ENCODE results near the gene SETBP1. TPM values are rescaled to one million over a fixed set of nuclear protein-coding genes. Genes with fewer than 3 reads are reported as not detected.

SETBP1 gene
- total and polyA plus RNA-seq, 2 of the 13 experiments (the other 11 are each of a cell fraction or from before 2014, with no cell fraction given), result 0.18 to 0.65 TPM

- TF ChIP-seq REST (IDR thresholded peaks at IDR 0.05; ENCODE audit: borderline replicate concordance in 1 of 2, low read depth in 1 of 2, low read length in 2 of 2), result no peak
- TF ChIP-seq ETV5 (CRISPR knock-in tag; IDR thresholded peaks at IDR 0.05; ENCODE audit: borderline replicate concordance), result no peak
Observed at GRCh38 chr18:45102863-45103262, 422.2 kb downstream of the SETBP1 start (continued).

GRCh38 chr18:45103319-45104048 lies 422.8 kb downstream of the SETBP1 start:
- 0% methylated on average over 4 of the region's 5 CpGs for WGBS (ENCODE audit: low lambda C conversion rate)
- in situ Hi-C loops (cut with HindIII; ENCODE audit: extremely low pct_ligation_motif_present, low pct_unique_long_range_greater_than_20kb), result no loop called here
- BruUV-seq (replicated peaks), result no TSS peak
- H3K4me3 ChIP-seq (replicated peaks in 1 of 3; ENCODE audit: insufficient read depth in 1 of 3, low read depth in 2 of 3, low read length in 3 of 3), result no peak overlapping the region
- CTCF ChIA-PET (ENCODE audit: low intra/inter-chr PET ratio, low total read pairs), result no interaction called here
- no peaks in the 10 kb centered on the region for H3K4me1 ChIP-seq (ENCODE audit: insufficient read depth, low read length)
- no peaks in the 10 kb centered on the region for H4K20me1 ChIP-seq (ENCODE audit: insufficient read depth, low read length)
- H3K4me2 ChIP-seq (ENCODE audit: low read depth, low read length), result no peak overlapping the region
- 0 out of 2 replicates have a peak, but pooled peaks cover 3% of the 10 kb centered on the region for H3K9me3 ChIP-seq (ENCODE audit: low read length)
- no peak overlapping the region for H3K9ac ChIP-seq (ENCODE audit: insufficient read depth, low read depth, low read length)
- H3K27me3 ChIP-seq (ENCODE audit: control insufficient read depth in 1 of 2, insufficient read depth in 2 of 2, low read length in 2 of 2), result no peaks in the 10 kb centered on the region
- H2AFZ ChIP-seq (ENCODE audit: low read length), result no peak overlapping the region
- H3K27ac ChIP-seq (ENCODE audit: extremely low read length, insufficient read depth, low read length), result no peak overlapping the region
- H3K36me3 ChIP-seq (replicated peaks in 1 of 2; ENCODE audit: control insufficient read depth in 1 of 2, insufficient read depth in 2 of 2, low read length in 2 of 2), result no peaks in the 10 kb centered on the region
- intact Hi-C loops (cut with micrococcal nuclease; ENCODE audit: unreplicated experiment), result no loop called here
- H3K79me2 ChIP-seq (ENCODE audit: insufficient read depth, low read length), result no peaks in the 10 kb centered on the region
- FAIRE-seq, result no peak
- DNase-seq (ENCODE audit: low spot score), result no peak
- POLR2A ChIA-PET, result no interaction called here
- no peak for ATAC-seq
- TF ChIP-seq GPN1 (CRISPR knock-in tag; IDR thresholded peaks at IDR 0.05; ENCODE audit: borderline replicate concordance), result no peak
- TF ChIP-seq ZNF614 (CRISPR knock-in tag; IDR thresholded peaks at IDR 0.05; ENCODE audit: borderline replicate concordance), result no peak
- no peak for TF ChIP-seq SNRNP70 (IDR thresholded peaks at IDR 0.05; ENCODE audit: low read depth, low read length)
- TF ChIP-seq TBX3 (IDR thresholded peaks at IDR 0.05; ENCODE audit: borderline replicate concordance), result no peak
- TF ChIP-seq ZBTB37 (CRISPR knock-in tag; IDR thresholded peaks at IDR 0.05), result no peak
- TF ChIP-seq ZNF792 (CRISPR knock-in tag; IDR thresholded peaks at IDR 0.05), result no peak
- no peak for TF ChIP-seq SMARCE1 (IDR thresholded peaks at IDR 0.05; ENCODE audit: borderline replicate concordance)
- TF ChIP-seq ZSCAN29 (CRISPR knock-in tag; conservative IDR thresholded peaks at IDR 0.05), result no peak
- no peak for TF ChIP-seq USF2 (IDR thresholded peaks at IDR 0.05; ENCODE audit: low read depth, low read length)
- TF ChIP-seq USF2 (CRISPR knock-in tag; IDR thresholded peaks at IDR 0.05; ENCODE audit: borderline replicate concordance), result no peak
- TF ChIP-seq ZNF512 (CRISPR knock-in tag; IDR thresholded peaks at IDR 0.05), result no peak
